Osteoblast (primary cell): ENCODE results near the gene CORO2A. TPM values are rescaled to one million over a fixed set of nuclear protein-coding genes. Genes with fewer than 3 reads are reported as not detected.

Experiments used
- DNase-seq: peaks from one replicate; pipeline ENCODE4 v3.0.0; 2011; ENCODE audit warnings: low spot score, mixed read lengths; ENCODE audit not compliant: insufficient read length; ENCODE audit errors: missing footprints
- H2AFZ ChIP-seq: 2 replicates; pipeline ENCODE4 v1.6.0; 2011; ENCODE audit warnings: mild to moderate bottlenecking, low read length
- H3K27ac ChIP-seq: 2 replicates; pipeline ENCODE4 v1.5.1; 2011; ENCODE audit warnings: mild to moderate bottlenecking, low read depth, low read length, moderate library complexity
- H3K27me3 ChIP-seq: 2 replicates; pipeline ENCODE4 v1.6.0; 2012; ENCODE audit warnings: mild to moderate bottlenecking, control low read depth, inconsistent platforms, low read length, moderate library complexity; ENCODE audit not compliant: insufficient read depth
- H3K36me3 ChIP-seq: 2 replicates; pipeline ENCODE4 v1.5.1; 2011; ENCODE audit warnings: mild to moderate bottlenecking, low read length, control low read depth, moderate library complexity; ENCODE audit not compliant: insufficient read depth
- H3K4me1 ChIP-seq: 2 replicates; pipeline ENCODE4 v1.5.1; 2011; ENCODE audit warnings: mild to moderate bottlenecking, low read length, control low read depth, moderate library complexity; ENCODE audit not compliant: insufficient read depth
- H3K4me2 ChIP-seq: 2 replicates; pipeline ENCODE4 v1.6.0; 2011; ENCODE audit warnings: mild to moderate bottlenecking, low read length; ENCODE audit not compliant: insufficient read depth
- H3K4me3 ChIP-seq: fragments of 200-600 bp; sonication (generic); 3 replicates; pipeline ENCODE4 v1.5.1; 2012; ENCODE audit warnings: mild to moderate bottlenecking, low read length, inconsistent platforms; ENCODE audit not compliant: insufficient read depth
- H3K79me2 ChIP-seq: 2 replicates; pipeline ENCODE4 v1.6.0; 2012; ENCODE audit warnings: mild to moderate bottlenecking, low read length, control low read depth, inconsistent platforms; ENCODE audit not compliant: insufficient read depth
- H3K9me3 ChIP-seq: 2 replicates; pipeline ENCODE4 v1.5.1; 2011; ENCODE audit warnings: low read depth, low read length, control low read depth
- H4K20me1 ChIP-seq: 2 replicates; pipeline ENCODE4 v1.6.0; 2012; ENCODE audit warnings: mild to moderate bottlenecking, low read length, control low read depth; ENCODE audit not compliant: insufficient read depth
- total RNA-seq: library from RNA; depleted of rRNA; stranded (reverse); fragments of >200 nt; gene quantifications from 2 replicates; pipeline ENCODE4 v1.2.3, GENCODE V29; 2012
- TF ChIP-seq, protein P1 (sequence below): IDR thresholded peaks from 2 replicates; pipeline ENCODE4 v1.5.1; 2011; ENCODE audit warnings: mild to moderate bottlenecking, low read depth, low read length, moderate library complexity; ENCODE audit errors: extremely low read depth

Gene CORO2A
- total RNA-seq, 1 donor = 0.72 TPM

GRCh38 chr9:98216391-98216790, 24.0 kb upstream of the CORO2A start:
- Histone ChIP-seq H3K4me1 (peaks cover 7% of the 10 kb centered on the region), H3K79me2 (peaks cover 25% of the 10 kb centered on the region), H3K4me2 (no peak overlapping the region), H4K20me1 (no peaks in the 10 kb centered on the region), H3K36me3 (peaks cover 84% of the 10 kb centered on the region), H3K4me3 (no peak overlapping the region), H3K27ac (no peak overlapping the region), H2AFZ (no peak overlapping the region), H3K27me3 (no peaks in the 10 kb centered on the region), H3K9me3 (no peaks in the 10 kb centered on the region)
- TF ChIP-seq, protein P1, sequence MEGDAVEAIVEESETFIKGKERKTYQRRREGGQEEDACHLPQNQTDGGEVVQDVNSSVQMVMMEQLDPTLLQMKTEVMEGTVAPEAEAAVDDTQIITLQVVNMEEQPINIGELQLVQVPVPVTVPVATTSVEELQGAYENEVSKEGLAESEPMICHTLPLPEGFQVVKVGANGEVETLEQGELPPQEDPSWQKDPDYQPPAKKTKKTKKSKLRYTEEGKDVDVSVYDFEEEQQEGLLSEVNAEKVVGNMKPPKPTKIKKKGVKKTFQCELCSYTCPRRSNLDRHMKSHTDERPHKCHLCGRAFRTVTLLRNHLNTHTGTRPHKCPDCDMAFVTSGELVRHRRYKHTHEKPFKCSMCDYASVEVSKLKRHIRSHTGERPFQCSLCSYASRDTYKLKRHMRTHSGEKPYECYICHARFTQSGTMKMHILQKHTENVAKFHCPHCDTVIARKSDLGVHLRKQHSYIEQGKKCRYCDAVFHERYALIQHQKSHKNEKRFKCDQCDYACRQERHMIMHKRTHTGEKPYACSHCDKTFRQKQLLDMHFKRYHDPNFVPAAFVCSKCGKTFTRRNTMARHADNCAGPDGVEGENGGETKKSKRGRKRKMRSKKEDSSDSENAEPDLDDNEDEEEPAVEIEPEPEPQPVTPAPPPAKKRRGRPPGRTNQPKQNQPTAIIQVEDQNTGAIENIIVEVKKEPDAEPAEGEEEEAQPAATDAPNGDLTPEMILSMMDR = no peak
- no peak for DNase-seq

DNA sequence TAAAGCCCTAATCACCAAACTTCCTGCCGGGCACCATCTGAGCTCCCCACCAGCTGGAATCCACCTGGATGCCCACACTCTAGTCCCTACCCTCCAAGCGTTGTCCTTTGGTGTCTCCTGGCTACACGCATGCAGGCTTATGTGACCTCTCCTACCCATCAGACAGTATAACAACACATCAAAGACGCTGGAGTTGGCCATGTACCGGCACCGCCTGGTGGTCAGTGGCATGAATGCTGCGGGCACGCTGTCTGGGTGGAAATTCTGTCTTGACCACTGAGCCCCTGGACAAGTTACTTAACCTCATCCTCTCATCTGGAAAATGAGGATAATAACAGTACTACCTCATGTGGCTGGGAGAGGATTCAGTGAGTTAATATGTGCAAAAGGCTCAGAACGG, 23.4 kb upstream of the CORO2A start:
- no peaks in the 10 kb centered on the region for H3K27me3 ChIP-seq
- H3K4me2 ChIP-seq = no peak overlapping the region
- H2AFZ ChIP-seq = no peak overlapping the region
- DNase-seq = peak; percentile 88
- peaks cover 24% of the 10 kb centered on the region for H3K79me2 ChIP-seq
- TF ChIP-seq, protein P1 = peak; percentile 52
- H3K4me1 ChIP-seq = peaks cover 7% of the 10 kb centered on the region
- H4K20me1 ChIP-seq = no peaks in the 10 kb centered on the region
- peaks cover 84% of the 10 kb centered on the region for H3K36me3 ChIP-seq
- H3K9me3 ChIP-seq = no peaks in the 10 kb centered on the region
- no peak overlapping the region for H3K4me3 ChIP-seq
- H3K27ac ChIP-seq = peak overlapping the region; percentile 9

DNA sequence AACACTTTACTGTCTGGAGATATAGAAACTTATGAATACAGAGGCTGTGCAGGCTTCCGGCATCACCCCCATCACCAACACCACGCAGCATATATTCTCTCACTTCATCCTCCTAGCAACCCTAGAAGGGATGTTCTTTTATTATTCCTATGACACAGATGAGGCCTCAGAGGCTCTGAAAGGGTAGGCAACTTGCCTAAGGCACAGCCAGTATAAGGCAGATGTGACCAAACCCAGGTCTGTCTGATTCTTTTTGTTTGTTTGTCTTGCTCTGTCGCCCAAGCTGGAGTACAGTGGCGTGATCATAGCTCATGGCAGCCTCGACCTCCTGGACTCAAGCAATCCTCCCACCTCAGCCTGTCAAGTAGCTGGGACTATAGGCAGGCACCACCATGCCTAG, 22.8 kb upstream of the CORO2A start:
- H3K27ac ChIP-seq = peak overlapping the region; percentile 9
- no peak overlapping the region for H2AFZ ChIP-seq
- H4K20me1 ChIP-seq = no peaks in the 10 kb centered on the region
- peaks cover 7% of the 10 kb centered on the region for H3K4me1 ChIP-seq
- no peak overlapping the region for H3K4me3 ChIP-seq
- H3K36me3 ChIP-seq = peaks cover 84% of the 10 kb centered on the region
- TF ChIP-seq, protein P1 = no peak
- H3K9me3 ChIP-seq = no peaks in the 10 kb centered on the region
- H3K27me3 ChIP-seq = no peaks in the 10 kb centered on the region
- no peak overlapping the region for H3K4me2 ChIP-seq
- H3K79me2 ChIP-seq = peaks cover 24% of the 10 kb centered on the region
- DNase-seq = peak; percentile 91

DNA sequence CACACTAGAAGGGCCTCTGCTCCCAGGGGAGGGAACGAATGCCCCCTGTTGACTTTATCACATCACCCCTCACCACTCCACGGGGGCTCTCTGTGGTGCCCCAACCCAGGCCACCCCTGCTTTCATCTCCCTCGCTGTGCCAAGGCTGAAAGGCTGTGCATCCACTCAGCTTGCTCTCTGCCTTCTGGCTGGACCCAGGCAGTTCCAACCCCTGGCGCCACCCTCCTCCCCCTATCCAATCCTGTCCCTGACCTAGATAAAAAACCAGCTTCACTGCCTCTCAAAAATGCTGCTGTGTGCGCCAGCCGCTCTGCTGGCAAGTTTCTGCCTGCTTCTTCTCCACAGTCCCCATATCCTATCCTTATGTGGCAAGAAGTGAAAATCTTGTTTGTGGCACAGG, 22.4 kb upstream of the CORO2A start:
- Histone ChIP-seq H3K4me3 (no peak overlapping the region), H2AFZ (no peak overlapping the region), H3K9me3 (no peaks in the 10 kb centered on the region), H3K36me3 (peaks cover 84% of the 10 kb centered on the region), H3K4me2 (no peak overlapping the region), H3K27ac (peak overlapping the region; percentile 9), H3K79me2 (peaks cover 20% of the 10 kb centered on the region), H3K27me3 (no peaks in the 10 kb centered on the region), H4K20me1 (no peaks in the 10 kb centered on the region), H3K4me1 (peaks cover 7% of the 10 kb centered on the region)
- peak; percentile 87 for DNase-seq
- TF ChIP-seq, protein P1 = no peak
